ENCODE data around the gene RNF32.

The RNF32 gene

DNA sequence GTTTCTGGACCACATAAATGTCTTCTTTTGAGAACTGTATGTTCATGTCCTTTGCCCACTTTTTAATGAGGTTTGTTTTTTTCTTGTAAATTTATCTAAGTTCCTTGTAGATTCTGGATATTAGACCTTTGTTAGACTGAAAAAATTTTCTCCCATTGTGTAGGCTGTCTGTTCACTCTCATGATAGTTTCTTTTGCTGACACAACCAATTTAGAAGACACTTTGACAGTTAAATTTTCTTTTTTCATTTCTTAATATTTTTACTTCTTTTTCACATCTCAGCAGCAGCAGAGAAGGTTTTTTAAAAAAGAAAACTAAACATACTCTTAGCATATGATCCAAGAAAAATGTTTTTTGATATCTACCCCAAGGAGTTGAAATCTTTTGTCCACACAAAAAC lies 61.8 kb downstream of the RNF32 start:
- no peak overlapping the region for H3K4me3 ChIP-seq (ENCODE audit: low read length)
- TF ChIP-seq ZNF274 (IDR thresholded peaks at IDR 0.05; ENCODE audit: low read depth, low read length): no peak

DNA sequence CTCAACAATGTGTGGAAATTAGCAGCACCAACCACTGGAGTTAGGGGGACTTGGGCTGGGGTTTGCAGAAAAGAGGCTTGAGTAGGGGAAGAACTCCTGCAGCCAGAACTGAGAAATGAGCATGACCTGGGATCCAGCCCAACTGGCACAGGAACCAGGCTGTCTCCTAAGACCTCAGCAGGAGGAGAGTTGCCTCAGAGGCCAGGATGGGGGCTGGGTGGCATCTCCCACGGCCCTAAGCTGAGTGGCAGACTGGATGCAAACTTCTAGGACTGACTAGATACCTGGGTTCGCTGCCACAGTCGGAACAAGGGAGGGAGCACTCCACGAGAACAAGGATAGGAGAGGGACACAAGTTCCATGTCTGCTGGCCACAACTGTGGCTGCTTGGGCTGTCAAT lies 62.6 kb downstream of the RNF32 start:
- no peak for TF ChIP-seq ZNF274 (IDR thresholded peaks at IDR 0.05; ENCODE audit: low read depth, low read length)
- H3K4me3 ChIP-seq (ENCODE audit: low read length): no peak overlapping the region

DNA sequence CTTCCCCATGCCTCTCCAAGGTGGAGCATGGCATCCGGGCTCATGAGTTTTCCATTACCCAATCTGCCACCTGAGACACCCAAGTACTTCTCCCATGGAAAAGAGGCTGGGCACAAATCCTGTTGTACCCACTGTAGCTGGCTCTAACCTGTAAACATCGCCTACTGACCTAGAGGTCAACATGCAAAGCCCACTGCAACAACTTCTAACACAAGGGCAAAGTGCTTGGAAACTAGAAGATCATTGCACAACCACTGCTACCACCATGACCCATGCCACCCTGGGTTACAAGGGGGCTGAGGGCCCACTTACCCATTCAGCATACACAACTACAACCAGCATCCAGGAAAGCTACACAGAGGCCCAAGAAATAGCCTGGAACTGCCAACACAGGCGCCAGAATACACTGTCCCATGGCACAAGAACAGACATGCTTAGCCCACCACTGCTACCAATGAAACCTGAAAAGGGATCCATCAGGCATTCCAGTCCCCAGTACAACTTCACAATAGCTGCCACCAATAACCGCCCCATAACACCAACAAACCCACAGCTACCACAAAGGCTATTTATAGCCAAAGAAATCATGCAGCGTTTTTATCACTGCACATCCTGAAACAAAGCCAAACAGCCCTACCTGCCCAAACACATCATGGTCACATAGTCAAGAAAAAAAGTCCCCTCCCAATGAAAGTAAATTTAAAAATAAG lies 63.4 kb downstream of the RNF32 start:
- no peak for TF ChIP-seq ZNF274 (IDR thresholded peaks at IDR 0.05; ENCODE audit: low read depth, low read length)
- no peak overlapping the region for H3K4me3 ChIP-seq (ENCODE audit: low read length)

DNA sequence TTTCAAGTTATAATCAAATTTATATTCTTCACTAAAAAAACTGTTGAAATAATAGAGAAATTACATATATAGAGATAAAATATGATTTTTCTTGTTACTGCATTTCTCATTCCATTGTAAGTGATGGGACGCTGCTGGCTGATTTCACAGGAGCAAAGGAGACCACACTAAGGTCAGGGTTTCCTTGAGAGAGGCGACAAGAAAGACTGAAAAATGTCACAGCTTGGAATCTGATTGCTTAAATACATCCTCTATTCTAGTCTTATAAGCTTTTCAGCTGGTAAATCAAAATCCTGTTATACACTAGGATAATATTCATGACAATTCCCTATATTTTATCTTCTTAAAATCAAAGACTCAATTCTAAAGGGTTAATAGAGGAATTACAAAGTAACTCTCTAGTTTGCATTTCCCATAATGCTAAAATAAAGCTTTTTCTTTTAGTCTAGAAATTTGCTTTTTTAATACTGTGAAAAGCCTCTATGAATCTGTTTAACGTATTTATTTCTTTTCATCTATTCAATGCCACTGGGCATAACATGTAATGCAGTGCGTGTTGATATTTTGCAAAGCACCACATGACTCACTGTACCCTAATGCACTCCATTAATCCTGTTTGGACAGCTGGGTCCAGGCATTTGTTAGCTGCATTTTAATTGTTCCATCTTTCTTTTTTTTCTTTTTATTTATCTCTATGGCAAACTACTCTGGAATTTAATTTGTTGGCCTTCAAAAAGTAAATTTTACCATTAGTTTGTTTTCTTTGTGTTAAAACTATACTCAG lies 81.7 kb downstream of the RNF32 start:
- no peak for TF ChIP-seq ZNF274 (IDR thresholded peaks at IDR 0.05; ENCODE audit: low read depth, low read length)
- H3K4me3 ChIP-seq (ENCODE audit: low read length): no peak overlapping the region

DNA sequence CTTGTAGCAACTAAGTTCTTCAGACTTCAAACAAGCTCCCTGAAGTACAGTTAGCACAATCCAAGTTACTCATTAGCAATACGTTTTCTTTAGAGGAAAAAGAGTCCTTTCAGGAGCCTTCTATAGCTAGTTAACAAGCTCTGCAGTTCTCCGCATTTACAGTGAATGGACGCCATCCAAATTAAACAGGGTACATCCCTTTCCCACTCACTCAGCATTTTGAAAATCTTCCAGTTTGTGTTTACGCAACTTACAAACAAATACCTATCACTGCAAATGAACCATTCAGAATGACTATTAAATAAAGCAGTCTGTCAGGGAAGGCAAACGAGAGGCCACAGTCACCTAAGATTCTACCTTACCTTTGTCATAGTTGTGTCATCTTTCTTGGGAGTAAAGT lies 84.5 kb downstream of the RNF32 start:
- TF ChIP-seq ZNF274 (IDR thresholded peaks at IDR 0.05; ENCODE audit: low read depth, low read length): no peak
- no peak overlapping the region for H3K4me3 ChIP-seq (ENCODE audit: low read length)

DNA sequence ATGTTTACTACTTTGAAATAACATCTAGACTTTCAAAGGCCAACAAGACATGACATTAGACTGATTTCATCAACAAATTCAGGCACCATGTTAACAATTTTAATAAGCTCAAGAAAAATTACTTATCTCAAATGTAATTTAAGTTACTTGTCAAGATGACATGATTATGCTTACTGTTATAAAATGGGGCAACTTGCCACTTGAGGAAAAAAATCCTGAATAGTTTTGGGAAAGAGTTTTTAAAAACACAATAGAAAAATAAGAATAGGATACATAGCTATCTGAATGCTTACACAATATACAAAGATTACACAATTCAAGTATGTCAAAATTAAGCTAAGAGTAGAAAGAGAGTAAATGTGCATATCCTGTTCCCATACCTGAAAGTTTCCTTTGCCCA lies 85.4 kb downstream of the RNF32 start:
- H3K4me3 ChIP-seq (ENCODE audit: low read length): no peak overlapping the region

More for the DNA sequence above, 85.4 kb downstream of the RNF32 start:
- TF ChIP-seq ZNF274 (IDR thresholded peaks at IDR 0.05; ENCODE audit: low read depth, low read length): no peak
